HFFc6 (cell line): ENCODE data around the gene KIRREL3. TPM values are rescaled to one million over a fixed set of nuclear protein-coding genes. Genes with fewer than 3 reads are reported as not detected.

Source experiments
- DNase-seq: peaks from one replicate; pipeline ENCODE4 v3.0.0-alpha.2; 2018
- H3K27ac Mint-ChIP-seq: 2 replicates; pipeline ENCODE4 v1.8.0; 2020; ENCODE audit warnings: mild to moderate bottlenecking, mixed read lengths
- H3K27me3 Mint-ChIP-seq: 2 replicates; pipeline ENCODE4 v1.8.0; 2021; ENCODE audit warnings: mild to moderate bottlenecking, moderate library complexity, mixed read lengths; ENCODE audit not compliant: insufficient read depth
- H3K36me3 Mint-ChIP-seq: 2 replicates; pipeline ENCODE4 v1.8.0; 2021; ENCODE audit warnings: low read depth, mixed read lengths
- H3K4me1 Mint-ChIP-seq: 2 replicates; pipeline ENCODE4 v1.8.0; 2020; ENCODE audit warnings: low read depth, mixed read lengths
- H3K4me3 Mint-ChIP-seq: 2 replicates; pipeline ENCODE4 v1.8.0; 2020; ENCODE audit warnings: mild to moderate bottlenecking, moderate library complexity, mixed read lengths
- H3K9me3 Mint-ChIP-seq: 2 replicates; pipeline ENCODE4 v1.8.0; 2020; ENCODE audit warnings: mild to moderate bottlenecking, mixed read lengths
- total RNA-seq, 6 experiments: library from RNA; stranded (reverse); fragmentation: NEBNext Ultra II Directional; extraction: Animal tissue kit (Norgen Biotek cat#: 25700); gene quantifications; 2 replicates in 1 of 6; 3 replicates in 5 of 6; pipeline ENCODE4 v1.2.3, GENCODE V29; 2021
- TF ChIP-seq, protein P1 (sequence below): fragments of 200-600 bp; sonication (generic); IDR thresholded peaks from 2 replicates; pipeline ENCODE4 v1.5.0; 2021; ENCODE audit warnings: antibody characterized with exemption, mild to moderate bottlenecking

KIRREL3 gene
- total RNA-seq, 6 experiments from 2014 or later, result 22.2 to 38.2 (median 33.2) TPM

GRCh38 chr11:126892756-126893155 is 107.8 kb downstream of the KIRREL3 start:
- DNase-seq, result no peak
- TF ChIP-seq, protein P1, sequence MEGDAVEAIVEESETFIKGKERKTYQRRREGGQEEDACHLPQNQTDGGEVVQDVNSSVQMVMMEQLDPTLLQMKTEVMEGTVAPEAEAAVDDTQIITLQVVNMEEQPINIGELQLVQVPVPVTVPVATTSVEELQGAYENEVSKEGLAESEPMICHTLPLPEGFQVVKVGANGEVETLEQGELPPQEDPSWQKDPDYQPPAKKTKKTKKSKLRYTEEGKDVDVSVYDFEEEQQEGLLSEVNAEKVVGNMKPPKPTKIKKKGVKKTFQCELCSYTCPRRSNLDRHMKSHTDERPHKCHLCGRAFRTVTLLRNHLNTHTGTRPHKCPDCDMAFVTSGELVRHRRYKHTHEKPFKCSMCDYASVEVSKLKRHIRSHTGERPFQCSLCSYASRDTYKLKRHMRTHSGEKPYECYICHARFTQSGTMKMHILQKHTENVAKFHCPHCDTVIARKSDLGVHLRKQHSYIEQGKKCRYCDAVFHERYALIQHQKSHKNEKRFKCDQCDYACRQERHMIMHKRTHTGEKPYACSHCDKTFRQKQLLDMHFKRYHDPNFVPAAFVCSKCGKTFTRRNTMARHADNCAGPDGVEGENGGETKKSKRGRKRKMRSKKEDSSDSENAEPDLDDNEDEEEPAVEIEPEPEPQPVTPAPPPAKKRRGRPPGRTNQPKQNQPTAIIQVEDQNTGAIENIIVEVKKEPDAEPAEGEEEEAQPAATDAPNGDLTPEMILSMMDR, result no peak
- Mint-ChIP-seq H3K36me3 (peaks cover 57% of the 10 kb centered on the region), H3K27ac (no peak overlapping the region), H3K4me1 (peaks cover 31% of the 10 kb centered on the region), H3K27me3 (peaks cover 11% of the 10 kb centered on the region), H3K9me3 (peaks cover 38% of the 10 kb centered on the region), H3K4me3 (no peak overlapping the region)

DNA sequence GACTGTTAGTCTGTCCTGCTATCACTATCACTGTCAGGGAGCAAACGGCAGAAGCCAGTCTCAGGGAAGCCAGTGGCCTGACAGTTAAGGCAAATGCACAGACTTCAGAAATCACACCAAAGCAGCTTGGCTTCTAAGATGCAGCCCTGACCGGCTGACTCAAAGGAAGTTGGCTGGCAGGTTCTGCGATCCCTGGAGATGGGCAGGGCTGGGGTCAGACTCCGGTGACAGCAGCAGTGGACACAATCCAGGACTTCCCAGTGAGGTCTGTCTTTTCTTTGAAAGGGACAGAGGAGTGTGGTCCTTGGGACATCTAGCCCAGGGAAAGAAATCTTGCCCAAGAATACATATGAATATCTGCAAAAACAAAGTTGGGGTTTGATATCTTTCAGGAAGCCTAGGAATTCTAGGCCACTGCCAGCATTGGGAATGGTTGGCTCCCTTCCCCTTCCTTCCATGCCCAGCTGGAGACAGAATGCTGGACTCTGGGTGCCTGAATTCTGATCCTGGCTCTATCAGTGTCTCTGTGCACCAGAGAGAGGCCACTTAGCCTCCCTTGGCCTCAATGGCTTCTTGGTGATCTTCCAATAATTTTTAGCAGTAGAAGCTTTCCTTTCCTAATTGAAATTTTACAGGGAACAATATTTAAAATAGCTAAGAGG is 108.9 kb downstream of the KIRREL3 start:
- H3K4me1 Mint-ChIP-seq, result peaks cover 42% of the 10 kb centered on the region
- TF ChIP-seq, protein P1, result no peak
- H3K4me3 Mint-ChIP-seq, result no peak overlapping the region; the same call in 1 of the 2 replicates
- peak; percentile 10 for DNase-seq
- H3K27ac Mint-ChIP-seq, result peak overlapping the region; percentile 71
- H3K9me3 Mint-ChIP-seq, result peaks cover 28% of the 10 kb centered on the region
- peaks cover 52% of the 10 kb centered on the region for H3K36me3 Mint-ChIP-seq
- peaks cover 11% of the 10 kb centered on the region for H3K27me3 Mint-ChIP-seq

DNA sequence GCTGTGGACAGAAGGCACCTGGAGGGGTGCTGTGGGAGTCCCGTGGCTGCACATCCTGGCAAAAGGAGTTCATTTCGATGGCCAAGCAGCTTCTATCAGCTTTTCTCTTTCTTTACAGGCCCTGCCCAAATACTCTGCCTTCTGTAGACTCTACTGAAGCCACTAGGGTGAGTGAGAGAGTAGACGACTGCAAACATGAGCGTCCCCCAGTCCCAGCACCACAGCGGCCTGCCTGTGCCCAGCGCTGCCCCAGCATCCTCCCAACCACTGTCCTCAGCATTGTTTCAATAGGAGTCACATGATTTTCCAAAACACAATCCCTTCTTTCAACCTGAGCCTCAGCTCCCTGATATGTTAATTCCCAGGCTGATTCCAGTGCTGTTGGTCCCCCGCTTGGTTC is 110.0 kb downstream of the KIRREL3 start:
- Mint-ChIP-seq H3K27me3 (peaks cover 10% of the 10 kb centered on the region), H3K27ac (no peak overlapping the region), H3K36me3 (peaks cover 51% of the 10 kb centered on the region), H3K9me3 (peaks cover 16% of the 10 kb centered on the region), H3K4me1 (peaks cover 52% of the 10 kb centered on the region), H3K4me3 (no peak overlapping the region)
- TF ChIP-seq, protein P1, result no peak
- DNase-seq, result no peak

DNA sequence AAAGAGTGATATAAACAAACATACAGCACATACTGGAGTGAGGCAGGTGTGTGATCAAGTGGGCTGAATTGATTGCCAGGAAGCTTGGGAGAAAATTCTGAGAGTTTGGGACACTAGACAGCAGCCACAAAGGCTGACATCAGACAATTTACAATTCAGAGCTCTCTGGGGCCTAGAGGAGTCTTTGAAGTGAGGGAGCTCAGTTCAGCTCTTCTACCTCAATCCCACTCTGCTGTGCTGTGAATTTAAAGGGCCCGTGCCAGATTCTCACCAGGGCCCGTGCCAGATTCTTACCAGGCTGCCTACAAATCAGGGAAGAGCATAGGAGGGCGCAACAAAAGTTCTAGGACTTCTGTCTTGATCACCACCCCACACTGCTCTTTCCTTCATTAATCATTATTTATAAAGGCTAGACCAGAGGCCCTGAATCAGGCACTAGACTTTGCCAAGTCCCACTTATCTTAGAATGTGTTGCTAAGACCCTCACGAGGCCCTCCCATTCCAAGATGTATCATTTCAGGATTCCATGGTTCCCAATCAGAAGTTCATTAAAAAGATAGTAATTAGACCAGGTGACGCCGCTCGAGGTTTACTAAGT is 112.4 kb downstream of the KIRREL3 start:
- Mint-ChIP-seq H3K27me3 (peaks cover 4% of the 10 kb centered on the region), H3K4me1 (peaks cover 44% of the 10 kb centered on the region), H3K4me3 (no peak overlapping the region), H3K27ac (no peak overlapping the region), H3K9me3 (no peaks in the 10 kb centered on the region), H3K36me3 (peaks cover 37% of the 10 kb centered on the region; the same call in 1 of the 2 replicates)
- TF ChIP-seq, protein P1, result no peak
- DNase-seq, result no peak

DNA sequence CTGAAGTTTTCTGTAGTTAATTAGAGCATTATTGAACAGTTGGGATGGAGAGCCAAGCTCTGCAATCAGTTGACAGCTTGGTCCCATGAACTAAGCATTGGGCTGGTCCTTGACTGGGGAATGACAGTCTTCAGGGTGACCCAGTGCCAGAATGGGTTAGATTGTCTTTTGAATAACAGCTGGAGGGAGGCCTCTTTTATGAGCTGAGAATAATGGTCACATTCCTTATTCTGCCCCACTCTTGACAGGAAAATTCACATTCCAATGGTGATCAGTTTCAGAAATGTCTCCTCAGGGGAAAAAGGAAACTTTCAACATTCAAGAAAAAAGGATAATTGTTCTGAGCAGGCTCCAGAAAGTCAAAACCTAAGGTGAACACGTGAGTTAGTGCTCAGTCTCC is 113.9 kb downstream of the KIRREL3 start:
- Mint-ChIP-seq H3K4me3 (no peak overlapping the region), H3K36me3 (peaks cover 42% of the 10 kb centered on the region; the same call in 1 of the 2 replicates), H3K27ac (no peak overlapping the region), H3K4me1 (peaks cover 29% of the 10 kb centered on the region), H3K27me3 (peaks cover 4% of the 10 kb centered on the region), H3K9me3 (no peaks in the 10 kb centered on the region)
- DNase-seq, result no peak
- TF ChIP-seq, protein P1, result no peak
